Tibial nerve (tissue), 4 donors: ENCODE results near the gene GUCA2B.

Experiments used
- EP300 ChIP-seq, 2 donors: sonication (generic); formaldehyde crosslinking; IDR thresholded peaks; one replicate each; pipeline ENCODE4 v1.6.1; 2017; ENCODE audit warnings: antibody characterized with exemption in 2 of 2, mild to moderate bottlenecking in 1 of 2
- POLR2A ChIP-seq, 2 donors: fragments of 450-650 bp; IDR thresholded peaks; one replicate each; pipeline ENCODE4 v1.6.1; 2017; ENCODE audit warnings: antibody characterized with exemption in 2 of 2, mild to moderate bottlenecking in 2 of 2, moderate library complexity in 2 of 2
- TF ChIP-seq, protein P1 (sequence below), 5 experiments: fragments of 200-600 bp in 3 of 5; fragments of 450-650 bp in 2 of 5; sonication (generic) in 3 of 5; IDR thresholded peaks; one replicate each; pipeline ENCODE4 v1.5.1; 2016 to 2019; ENCODE audit warnings: antibody characterized with exemption in 5 of 5, mild to moderate bottlenecking in 3 of 5, moderate library complexity in 2 of 5

DNA sequence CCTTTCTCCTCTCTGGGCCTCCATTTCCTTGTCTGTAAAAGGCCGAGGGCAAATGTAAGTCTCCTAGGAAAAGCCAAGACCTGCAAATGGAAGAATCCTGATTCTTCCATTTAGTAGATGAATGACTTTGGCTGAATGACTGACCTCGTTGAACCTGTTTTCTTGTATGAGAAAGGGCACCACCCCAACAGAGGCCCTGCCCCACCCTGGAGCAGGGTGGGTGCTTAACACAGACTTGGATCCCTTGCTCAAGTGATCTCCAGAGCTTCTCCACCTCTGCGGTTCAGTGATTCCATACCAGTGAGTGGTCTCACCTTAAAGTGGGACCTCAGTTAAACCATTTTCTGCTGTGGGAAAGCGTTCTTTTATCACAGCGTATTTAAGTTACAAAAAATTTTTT lies 39.0 kb upstream of the GUCA2B start:
- TF ChIP-seq, protein P1, sequence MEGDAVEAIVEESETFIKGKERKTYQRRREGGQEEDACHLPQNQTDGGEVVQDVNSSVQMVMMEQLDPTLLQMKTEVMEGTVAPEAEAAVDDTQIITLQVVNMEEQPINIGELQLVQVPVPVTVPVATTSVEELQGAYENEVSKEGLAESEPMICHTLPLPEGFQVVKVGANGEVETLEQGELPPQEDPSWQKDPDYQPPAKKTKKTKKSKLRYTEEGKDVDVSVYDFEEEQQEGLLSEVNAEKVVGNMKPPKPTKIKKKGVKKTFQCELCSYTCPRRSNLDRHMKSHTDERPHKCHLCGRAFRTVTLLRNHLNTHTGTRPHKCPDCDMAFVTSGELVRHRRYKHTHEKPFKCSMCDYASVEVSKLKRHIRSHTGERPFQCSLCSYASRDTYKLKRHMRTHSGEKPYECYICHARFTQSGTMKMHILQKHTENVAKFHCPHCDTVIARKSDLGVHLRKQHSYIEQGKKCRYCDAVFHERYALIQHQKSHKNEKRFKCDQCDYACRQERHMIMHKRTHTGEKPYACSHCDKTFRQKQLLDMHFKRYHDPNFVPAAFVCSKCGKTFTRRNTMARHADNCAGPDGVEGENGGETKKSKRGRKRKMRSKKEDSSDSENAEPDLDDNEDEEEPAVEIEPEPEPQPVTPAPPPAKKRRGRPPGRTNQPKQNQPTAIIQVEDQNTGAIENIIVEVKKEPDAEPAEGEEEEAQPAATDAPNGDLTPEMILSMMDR (IDR thresholded peaks at IDR 0.05), result no peak
- TF ChIP-seq POLR2A (IDR thresholded peaks at IDR 0.05) (no peak), EP300 (IDR thresholded peaks at IDR 0.05) (no peak)
